Neural progenitor cell (in vitro differentiated cells): ENCODE measurements around the gene WDR3.

Experiments used
- CTCF ChIP-seq: fragments of 200-600 bp; sonication (generic); IDR thresholded peaks from 2 replicates; pipeline ENCODE4 v1.5.1; 2017; ENCODE audit warnings: antibody characterized with exemption, mild to moderate bottlenecking
- EZH2 ChIP-seq: fragments of 200-600 bp; sonication (generic); IDR thresholded peaks from 2 replicates; pipeline ENCODE4 v1.6.1; 2017; ENCODE audit warnings: antibody characterized with exemption, mild to moderate bottlenecking, moderate library complexity

GRCh38 chr1:117959364-117959763 lies 29.8 kb downstream of the WDR3 start:
- no peak for TF ChIP-seq CTCF
- no peak for TF ChIP-seq EZH2
